GM12864 (cell line): ENCODE measurements around the gene SLC25A51.
"Not testable (repeated sequence)": the region's sequence is repeated elsewhere in the genome, so short reads cannot be mapped to it uniquely, and the experiment has no call there.

Source experiments
- DNase-seq: peaks from one replicate; pipeline ENCODE4 v3.0.0-alpha.2; 2011; ENCODE audit warnings: low read depth
- H3K4me3 ChIP-seq: 2 replicates; pipeline ENCODE4 v1.5.1; 2011; ENCODE audit warnings: mild to moderate bottlenecking, low read depth, low read length, control low read depth
- TF ChIP-seq, protein P1 (sequence below): IDR thresholded peaks from 2 replicates; pipeline ENCODE4 v1.5.1; 2011; ENCODE audit warnings: low read depth, mild to moderate bottlenecking, moderate library complexity, low read length, control low read depth, inconsistent platforms; ENCODE audit errors: missing control alignments

The SLC25A51 gene

DNA sequence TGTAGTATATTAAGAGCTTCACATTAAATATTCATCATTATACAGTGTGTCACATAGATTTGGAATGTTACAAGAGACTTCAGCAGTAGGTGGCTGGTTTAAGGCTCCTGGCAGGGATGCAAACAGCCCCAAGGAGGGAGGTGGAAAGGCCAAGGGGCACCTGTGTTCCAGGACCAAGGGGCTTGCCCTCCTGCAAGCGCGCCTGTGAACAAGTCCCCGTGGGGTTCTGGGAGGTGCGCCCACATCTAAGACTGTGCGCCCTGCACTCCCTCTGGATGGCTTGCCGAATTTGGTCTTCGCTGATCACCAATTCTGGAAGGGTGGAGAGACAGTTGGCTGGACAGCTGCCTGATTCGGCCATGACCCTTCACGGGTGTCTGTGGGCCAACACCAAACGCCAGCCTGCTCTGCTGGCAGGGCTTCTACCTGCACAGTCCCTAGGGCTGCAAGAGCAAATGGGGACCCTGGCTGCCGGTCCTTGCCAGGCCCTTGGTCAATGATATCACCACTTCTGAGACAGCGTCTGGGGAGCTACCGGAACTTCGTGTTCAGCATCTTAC is 12.1 kb upstream of the SLC25A51 start:
- DNase-seq, result no peak
- H3K4me3 ChIP-seq, result no peak overlapping the region
- TF ChIP-seq, protein P1, sequence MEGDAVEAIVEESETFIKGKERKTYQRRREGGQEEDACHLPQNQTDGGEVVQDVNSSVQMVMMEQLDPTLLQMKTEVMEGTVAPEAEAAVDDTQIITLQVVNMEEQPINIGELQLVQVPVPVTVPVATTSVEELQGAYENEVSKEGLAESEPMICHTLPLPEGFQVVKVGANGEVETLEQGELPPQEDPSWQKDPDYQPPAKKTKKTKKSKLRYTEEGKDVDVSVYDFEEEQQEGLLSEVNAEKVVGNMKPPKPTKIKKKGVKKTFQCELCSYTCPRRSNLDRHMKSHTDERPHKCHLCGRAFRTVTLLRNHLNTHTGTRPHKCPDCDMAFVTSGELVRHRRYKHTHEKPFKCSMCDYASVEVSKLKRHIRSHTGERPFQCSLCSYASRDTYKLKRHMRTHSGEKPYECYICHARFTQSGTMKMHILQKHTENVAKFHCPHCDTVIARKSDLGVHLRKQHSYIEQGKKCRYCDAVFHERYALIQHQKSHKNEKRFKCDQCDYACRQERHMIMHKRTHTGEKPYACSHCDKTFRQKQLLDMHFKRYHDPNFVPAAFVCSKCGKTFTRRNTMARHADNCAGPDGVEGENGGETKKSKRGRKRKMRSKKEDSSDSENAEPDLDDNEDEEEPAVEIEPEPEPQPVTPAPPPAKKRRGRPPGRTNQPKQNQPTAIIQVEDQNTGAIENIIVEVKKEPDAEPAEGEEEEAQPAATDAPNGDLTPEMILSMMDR, result no peak

DNA sequence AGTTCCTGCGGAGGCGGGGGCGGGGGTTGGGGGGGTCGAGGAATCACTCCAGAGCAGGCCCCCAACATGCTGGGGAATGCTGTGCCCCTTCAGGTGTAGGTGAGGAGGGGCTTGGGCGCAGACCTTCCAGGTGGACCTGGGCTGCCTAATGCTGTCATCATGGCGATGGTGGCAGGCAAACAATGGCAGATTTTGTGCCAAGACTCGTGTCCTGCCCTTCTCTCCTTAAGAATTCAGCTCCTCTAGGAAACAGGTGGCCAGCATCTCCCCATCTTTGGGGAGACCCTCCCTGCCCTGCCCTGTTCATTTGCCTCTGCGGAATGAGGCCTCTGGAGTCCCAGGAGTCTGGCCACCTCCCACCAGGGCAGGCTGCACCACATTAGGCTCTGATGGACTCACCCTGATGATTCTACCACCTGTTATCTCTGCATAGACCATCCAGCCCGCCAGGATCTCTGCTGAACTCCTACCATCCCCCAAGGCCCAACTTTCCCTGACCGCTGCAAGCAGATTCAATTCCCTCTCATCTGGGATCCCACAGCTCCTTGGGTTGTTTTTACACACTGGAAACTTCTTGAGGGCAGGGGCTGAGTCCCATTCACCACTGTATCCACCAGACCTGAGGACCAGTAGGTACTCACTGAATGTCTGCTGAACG is 10.9 kb upstream of the SLC25A51 start:
- TF ChIP-seq, protein P1, result no peak
- no peak overlapping the region for H3K4me3 ChIP-seq
- DNase-seq, result no peak

DNA sequence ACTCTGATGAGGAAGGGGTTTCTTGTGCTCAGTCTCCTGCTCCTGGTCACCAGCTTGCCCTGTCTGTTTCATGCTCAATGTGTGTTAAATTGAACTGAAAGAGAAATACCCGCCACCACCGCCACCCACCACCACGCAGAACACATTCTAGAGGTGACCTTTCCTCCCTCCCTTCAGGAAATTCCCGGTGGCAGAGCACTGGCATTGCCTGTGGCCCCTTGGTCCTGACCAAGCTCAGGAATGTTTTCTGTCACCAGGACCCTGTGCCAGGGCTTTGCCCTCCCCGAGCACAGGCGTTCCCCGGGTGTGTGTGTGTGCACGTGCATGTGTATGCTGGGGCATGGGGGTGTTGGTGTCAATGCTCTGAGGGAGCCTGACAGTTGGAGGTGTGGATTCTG is 10.2 kb upstream of the SLC25A51 start:
- TF ChIP-seq, protein P1, result no peak
- no peak overlapping the region for H3K4me3 ChIP-seq
- no peak for DNase-seq

DNA sequence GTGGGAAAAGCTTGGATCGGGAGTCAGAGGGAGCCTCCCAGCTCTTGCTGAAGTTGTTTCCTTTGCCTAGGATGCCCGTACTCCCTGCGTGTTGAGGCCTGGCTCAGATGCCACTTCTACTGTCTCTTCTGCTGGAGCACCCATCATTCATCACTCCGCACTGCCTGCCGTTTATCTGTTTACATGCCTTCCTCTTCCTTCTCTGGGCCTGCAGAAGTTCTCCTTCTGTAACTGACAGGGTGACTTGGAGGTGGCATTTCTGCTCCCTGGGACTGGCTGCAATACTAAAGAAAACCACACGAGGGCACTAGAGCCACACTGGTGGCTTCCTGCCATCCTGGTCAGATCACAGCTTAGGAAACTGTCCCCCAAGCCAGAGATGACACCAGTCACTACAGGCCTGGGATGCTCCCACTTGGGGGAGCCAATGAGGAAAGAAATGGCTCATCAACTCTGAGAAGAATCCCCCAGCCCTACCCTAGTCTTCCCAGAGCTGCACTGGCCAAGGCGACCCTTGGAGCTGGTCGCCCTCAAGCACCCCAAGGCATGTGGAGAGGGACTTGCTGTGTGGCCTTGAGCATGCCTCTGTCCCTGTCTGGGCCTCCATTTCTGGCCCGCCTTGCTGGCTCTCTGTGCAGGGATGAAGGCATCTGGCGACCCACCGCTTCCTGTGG is 9.7 kb upstream of the SLC25A51 start:
- TF ChIP-seq, protein P1, result peak; percentile 98
- H3K4me3 ChIP-seq, result no peak overlapping the region
- DNase-seq, result peak; percentile 35

DNA sequence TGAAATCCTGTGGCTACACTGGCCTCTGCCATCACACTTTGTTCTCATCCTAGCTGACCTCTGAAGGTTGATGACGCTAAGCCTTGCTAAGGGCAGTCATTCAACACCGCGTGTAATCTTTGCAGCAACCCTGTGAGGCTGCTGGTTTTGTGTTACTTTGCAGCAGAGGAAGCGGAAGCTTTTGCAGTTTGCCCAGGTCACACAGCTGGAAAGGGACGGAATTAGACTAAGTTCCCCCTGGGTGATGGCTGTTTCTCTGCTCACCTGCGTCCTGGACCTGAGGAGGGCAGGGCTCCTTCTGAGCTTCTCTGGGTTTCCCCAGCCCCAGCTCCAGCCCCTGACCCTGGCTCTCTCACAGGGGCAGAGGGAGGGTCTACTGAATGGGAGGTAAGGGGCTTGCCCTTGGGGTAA is 7.3 kb upstream of the SLC25A51 start:
- TF ChIP-seq, protein P1, result no peak
- no peak for DNase-seq
- peak overlapping the region; percentile 50 for H3K4me3 ChIP-seq

DNA sequence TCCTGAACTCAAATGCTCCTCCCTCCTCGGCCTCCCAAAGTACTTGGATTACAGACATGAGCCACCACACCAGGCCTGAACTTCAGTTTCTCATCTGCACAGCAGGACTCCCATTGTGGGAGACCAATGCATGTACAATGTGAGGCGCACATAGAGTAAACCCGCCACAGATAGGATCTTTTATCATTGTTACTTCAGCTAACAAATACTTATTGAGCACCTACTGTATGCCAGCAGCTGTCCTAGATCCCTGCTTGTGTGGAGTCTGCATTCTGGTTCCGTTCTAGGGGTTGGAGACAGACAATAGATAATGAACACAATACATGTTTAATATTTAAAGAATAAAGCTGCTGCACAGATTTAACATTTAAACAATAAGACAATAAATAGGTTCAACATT is 6.3 kb upstream of the SLC25A51 start:
- no peak for DNase-seq
- H3K4me3 ChIP-seq, result no peak overlapping the region
- TF ChIP-seq, protein P1, result no peak

DNA sequence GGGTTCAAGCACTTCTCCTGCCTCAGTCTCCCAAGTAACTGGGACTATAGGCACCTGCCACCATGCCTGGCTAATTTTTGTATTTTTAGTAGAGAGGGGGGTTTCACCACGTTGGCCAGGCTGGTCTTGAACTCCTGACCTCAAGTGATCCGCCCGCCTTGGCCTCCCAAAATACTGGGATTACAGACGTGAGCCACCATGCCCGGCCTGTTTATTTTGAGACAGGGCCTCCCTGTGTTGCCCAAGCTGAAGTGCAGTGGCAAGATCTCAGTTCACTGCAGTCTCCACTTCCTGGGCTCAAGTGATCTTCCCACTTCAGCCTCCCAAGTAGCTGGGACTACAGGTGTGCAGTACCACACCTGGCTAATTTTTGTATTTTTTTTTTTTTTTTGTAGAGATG is 5.9 kb upstream of the SLC25A51 start:
- H3K4me3 ChIP-seq, DNase-seq: not testable (repeated sequence)
